ENCODE results near the gene BBS2.

- TF ChIP-seq, protein P1, sequence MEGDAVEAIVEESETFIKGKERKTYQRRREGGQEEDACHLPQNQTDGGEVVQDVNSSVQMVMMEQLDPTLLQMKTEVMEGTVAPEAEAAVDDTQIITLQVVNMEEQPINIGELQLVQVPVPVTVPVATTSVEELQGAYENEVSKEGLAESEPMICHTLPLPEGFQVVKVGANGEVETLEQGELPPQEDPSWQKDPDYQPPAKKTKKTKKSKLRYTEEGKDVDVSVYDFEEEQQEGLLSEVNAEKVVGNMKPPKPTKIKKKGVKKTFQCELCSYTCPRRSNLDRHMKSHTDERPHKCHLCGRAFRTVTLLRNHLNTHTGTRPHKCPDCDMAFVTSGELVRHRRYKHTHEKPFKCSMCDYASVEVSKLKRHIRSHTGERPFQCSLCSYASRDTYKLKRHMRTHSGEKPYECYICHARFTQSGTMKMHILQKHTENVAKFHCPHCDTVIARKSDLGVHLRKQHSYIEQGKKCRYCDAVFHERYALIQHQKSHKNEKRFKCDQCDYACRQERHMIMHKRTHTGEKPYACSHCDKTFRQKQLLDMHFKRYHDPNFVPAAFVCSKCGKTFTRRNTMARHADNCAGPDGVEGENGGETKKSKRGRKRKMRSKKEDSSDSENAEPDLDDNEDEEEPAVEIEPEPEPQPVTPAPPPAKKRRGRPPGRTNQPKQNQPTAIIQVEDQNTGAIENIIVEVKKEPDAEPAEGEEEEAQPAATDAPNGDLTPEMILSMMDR (IDR thresholded peaks at IDR 0.05; ENCODE audit: poor library complexity) = no peak
- no peak for TF ChIP-seq EZH2 (IDR thresholded peaks at IDR 0.05; ENCODE audit: borderline replicate concordance)
- no peak for TF ChIP-seq EZH2phosphoT487 (IDR thresholded peaks at IDR 0.05; ENCODE audit: low read depth, severe bottlenecking, unreplicated experiment)
Measured at GRCh38 chr16:56549744-56550385, 30.0 kb upstream of the BBS2 start.

Measured in hepatocyte (in vitro differentiated cells).